GM21367 (cell line): ENCODE measurements around the gene RAPGEF5.

Source experiments
- ATAC-seq: cut with Tn5 transposase; IDR thresholded peaks from one replicate; pipeline ENCODE4 v1.9.1; 2021; ENCODE audit not compliant: unreplicated experiment

The RAPGEF5 gene

GRCh38 chr7:22350466-22351328 is 6.3 kb downstream of the RAPGEF5 start:
- ATAC-seq, result peak; percentile 42

GRCh38 chr7:22348379-22348778 is 8.6 kb downstream of the RAPGEF5 start:
- ATAC-seq, result no peak

GRCh38 chr7:22346383-22347107 is 10.4 kb downstream of the RAPGEF5 start:
- no peak for ATAC-seq

- ATAC-seq, result no peak
These were observed 12.3 kb downstream of the RAPGEF5 start for GRCh38 chr7:22344655-22345054.

GRCh38 chr7:22343612-22344011 is 13.3 kb downstream of the RAPGEF5 start:
- ATAC-seq, result no peak

- ATAC-seq, result no peak
These were observed 13.9 kb downstream of the RAPGEF5 start for GRCh38 chr7:22343071-22343470.

- ATAC-seq, result no peak
These were observed 17.1 kb downstream of the RAPGEF5 start for GRCh38 chr7:22339725-22340390.

GRCh38 chr7:22338877-22339276 is 18.1 kb downstream of the RAPGEF5 start:
- no peak for ATAC-seq

- ATAC-seq, result no peak
These were observed 18.5 kb downstream of the RAPGEF5 start for GRCh38 chr7:22338411-22338810.

GRCh38 chr7:22333680-22334141 is 23.2 kb downstream of the RAPGEF5 start:
- ATAC-seq, result no peak

- ATAC-seq, result no peak
These were observed 24.5 kb downstream of the RAPGEF5 start for GRCh38 chr7:22332461-22332870.

GRCh38 chr7:22331704-22332103 is 25.2 kb downstream of the RAPGEF5 start:
- ATAC-seq, result no peak

GRCh38 chr7:22330903-22331302 is 26.1 kb downstream of the RAPGEF5 start:
- no peak for ATAC-seq

GRCh38 chr7:22329816-22330524 is 27.0 kb downstream of the RAPGEF5 start:
- no peak for ATAC-seq

- no peak for ATAC-seq
These were observed 30.8 kb downstream of the RAPGEF5 start for GRCh38 chr7:22326181-22326580.

GRCh38 chr7:22325671-22326070 is 31.3 kb downstream of the RAPGEF5 start:
- ATAC-seq, result no peak

GRCh38 chr7:22323714-22324113 is 33.2 kb downstream of the RAPGEF5 start:
- ATAC-seq, result no peak

- no peak for ATAC-seq
These were observed 36.5 kb downstream of the RAPGEF5 start for GRCh38 chr7:22320416-22320815.

- ATAC-seq, result no peak
These were observed 37.2 kb downstream of the RAPGEF5 start for GRCh38 chr7:22319424-22320403.

- ATAC-seq, result no peak
These were observed 38.6 kb downstream of the RAPGEF5 start for GRCh38 chr7:22318376-22318775.
